Neuronal stem cell (in vitro differentiated cells): ENCODE measurements around the gene AMIGO3.
"Not testable (repeated sequence)": the region's sequence is repeated elsewhere in the genome, so short reads cannot be mapped to it uniquely, and the experiment has no call there.

Experiments used
- DNase-seq: peaks from one replicate; pipeline ENCODE4 v3.0.0-alpha.2; 2013; ENCODE audit warnings: low spot score
- H2AFZ ChIP-seq: one replicate; pipeline ENCODE4 v1.6.1; 2013; ENCODE audit warnings: mild to moderate bottlenecking, low read length, inconsistent platforms
- H2AK5ac ChIP-seq: 2 replicates; pipeline ENCODE4 v1.6.1; 2013; ENCODE audit warnings: low read depth, mild to moderate bottlenecking, inconsistent platforms, low read length, moderate library complexity, mixed read lengths
- H2BK120ac ChIP-seq: 2 replicates; pipeline ENCODE4 v1.6.1; 2013; ENCODE audit warnings: low read depth, mild to moderate bottlenecking, inconsistent platforms, low read length, moderate library complexity, mixed read lengths
- H2BK12ac ChIP-seq: one replicate; pipeline ENCODE4 v1.6.1; 2013; ENCODE audit warnings: low read length, inconsistent platforms
- H2BK15ac ChIP-seq: 2 replicates; pipeline ENCODE4 v1.6.1; 2013; ENCODE audit warnings: mild to moderate bottlenecking, low read length, inconsistent platforms, mixed read lengths
- H2BK5ac ChIP-seq: one replicate; pipeline ENCODE4 v1.6.1; 2013; ENCODE audit warnings: inconsistent platforms, mild to moderate bottlenecking, low read length, moderate library complexity
- H3K14ac ChIP-seq: one replicate; pipeline ENCODE4 v1.6.1; 2013; ENCODE audit warnings: low read length, inconsistent platforms
- H3K18ac ChIP-seq: 2 replicates; pipeline ENCODE4 v1.6.1; 2013; ENCODE audit warnings: low read length, inconsistent platforms
- H3K23ac ChIP-seq: 2 replicates; pipeline ENCODE4 v1.6.1; 2013; ENCODE audit warnings: low read depth, mild to moderate bottlenecking, mixed read lengths, low read length, inconsistent platforms; ENCODE audit not compliant: poor library complexity
- H3K27ac ChIP-seq: replicated peaks from 3 replicates; pipeline ENCODE4 v1.5.1; 2013; ENCODE audit warnings: low read length, inconsistent platforms
- H3K27me3 ChIP-seq, 3 experiments: 2 replicates each; pipeline ENCODE4 v1.6.1; 2013; ENCODE audit warnings: low read length in 3 of 3, mild to moderate bottlenecking in 2 of 3, inconsistent platforms in 1 of 3, low read depth in 1 of 3, mixed read lengths in 1 of 3, moderate library complexity in 1 of 3; ENCODE audit not compliant: control insufficient read depth in 3 of 3, insufficient read depth in 3 of 3
- H3K36me3 ChIP-seq, 2 donors: replicated peaks in 1 of 2; 2 replicates each; pipeline ENCODE4 v1.6.1; 2013; ENCODE audit warnings: low read length in 2 of 2; ENCODE audit not compliant: control insufficient read depth in 2 of 2, insufficient read depth in 2 of 2
- H3K4ac ChIP-seq: 2 replicates; pipeline ENCODE4 v1.6.1; 2013; ENCODE audit warnings: inconsistent platforms, mild to moderate bottlenecking, low read length, moderate library complexity
- H3K4me1 ChIP-seq, 2 donors: 1 replicate in 1 of 2; 2 replicates in 1 of 2; pipeline ENCODE4 v1.6.1; 2013; ENCODE audit warnings: low read length in 2 of 2, low read depth in 1 of 2; ENCODE audit not compliant: control insufficient read depth in 2 of 2, insufficient read depth in 1 of 2
- H3K4me2 ChIP-seq: one replicate; pipeline ENCODE4 v1.6.1; 2013; ENCODE audit warnings: mild to moderate bottlenecking, low read length, inconsistent platforms; ENCODE audit not compliant: insufficient read depth, poor library complexity, severe bottlenecking
- H3K4me3 ChIP-seq, 2 donors: 2 replicates each; pipeline ENCODE4 v1.5.1; 2013; ENCODE audit warnings: low read length in 2 of 2, mild to moderate bottlenecking in 2 of 2, inconsistent platforms in 1 of 2, moderate library complexity in 1 of 2
- H3K79me1 ChIP-seq: one replicate; pipeline ENCODE4 v1.6.1; 2013; ENCODE audit warnings: low read depth, mild to moderate bottlenecking, inconsistent platforms, low read length, moderate library complexity
- H3K9ac ChIP-seq: one replicate; pipeline ENCODE4 v1.6.1; 2013; ENCODE audit warnings: mild to moderate bottlenecking, low read depth, low read length, inconsistent platforms; ENCODE audit not compliant: poor library complexity
- H3K9me3 ChIP-seq, 2 donors: replicated peaks in 1 of 2; 2 replicates each; pipeline versions ENCODE3 to v1.6.1; 2013; ENCODE audit warnings: low read length in 2 of 2, mild to moderate bottlenecking in 2 of 2, inconsistent platforms in 1 of 2, low read depth in 1 of 2, mixed read lengths in 1 of 2, moderate library complexity in 1 of 2; ENCODE audit not compliant: control insufficient read depth in 2 of 2, insufficient read depth in 1 of 2
- H4K8ac ChIP-seq: one replicate; pipeline ENCODE4 v1.6.1; 2013; ENCODE audit warnings: low read depth, mild to moderate bottlenecking, inconsistent platforms, low read length, moderate library complexity
- H4K91ac ChIP-seq: one replicate; pipeline ENCODE4 v1.6.1; 2013; ENCODE audit warnings: low read length, low read depth, mild to moderate bottlenecking, inconsistent platforms; ENCODE audit not compliant: poor library complexity
- whole genome bisulfite sequencing, 2 donors: extraction: QIAGEN DNeasy Blood & Tissue Kit; methylation state at CpG; one replicate each; pipeline ENCODE4 v1.1.7; 2013; ENCODE audit warnings: missing lambda C conversion rate in 2 of 2, mixed read lengths in 1 of 2; ENCODE audit not compliant: insufficient read length in 2 of 2, insufficient replicate concordance in 1 of 2; ENCODE audit errors: extremely low coverage in 2 of 2; 5-methylcytosine and 5-hydroxymethylcytosine counted together

Gene AMIGO3

DNA sequence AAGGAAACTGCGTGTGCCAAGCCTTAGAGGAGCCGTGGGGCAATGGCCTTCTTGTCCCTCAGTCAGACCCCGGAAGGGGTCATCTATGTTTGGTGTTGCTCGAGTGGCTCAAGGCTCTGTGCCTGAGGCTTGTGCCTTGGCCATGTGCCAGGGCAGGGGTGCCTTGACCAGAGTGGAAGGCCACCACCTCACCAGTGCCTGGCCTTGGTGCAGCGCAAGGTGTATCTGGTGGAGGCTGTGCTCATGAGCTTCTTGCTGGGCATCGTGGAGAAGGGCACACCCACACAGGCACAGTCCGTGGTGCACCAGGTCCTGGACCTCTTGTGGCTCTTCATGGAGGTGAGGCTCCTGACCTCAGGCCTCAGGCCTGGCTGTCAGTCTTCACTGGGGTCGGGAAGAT lies 19.5 kb downstream of the AMIGO3 start:
- no CpG with 5 or more reads among the region's 8 CpGs for WGBS, 2 donors
- H3K79me1 ChIP-seq: peaks cover 2% of the 10 kb centered on the region

GRCh38 chr3:49699281-49699979 lies 20.1 kb downstream of the AMIGO3 start:
- H3K9ac ChIP-seq: peak overlapping the region; percentile 21
- no peak overlapping the region for H4K91ac ChIP-seq
- peaks cover 2% of the 10 kb centered on the region for H3K79me1 ChIP-seq
- peaks cover 14 to 33% of the 10 kb centered on the region in 2 donors for H3K36me3 ChIP-seq
- H3K23ac ChIP-seq: no peak overlapping the region
- no peak overlapping the region for H3K14ac ChIP-seq
- WGBS, 2 donors: no CpG with 5 or more reads among the region's 16 CpGs
- no peak overlapping the region for H3K4me3 ChIP-seq
- no peaks in the 10 kb centered on the region for H3K9me3 ChIP-seq
- H4K8ac ChIP-seq: no peak overlapping the region
- no peak overlapping the region for H3K18ac ChIP-seq
- H2BK15ac ChIP-seq: no peak overlapping the region
- H2BK120ac ChIP-seq: no peak overlapping the region
- no peaks in the 10 kb centered on the region for H3K27me3 ChIP-seq
- no peak overlapping the region for H2BK12ac ChIP-seq
- no peak overlapping the region for H2BK5ac ChIP-seq
- H2AFZ ChIP-seq: no peak overlapping the region
- no peak overlapping the region for H2AK5ac ChIP-seq
- no peak for DNase-seq
- no peak overlapping the region for H3K27ac ChIP-seq
- no peak overlapping the region for H3K4ac ChIP-seq
- peaks cover 0 to 2% of the 10 kb centered on the region in 2 donors for H3K4me1 ChIP-seq
- H3K4me2 ChIP-seq: no peak overlapping the region

More for the DNA sequence above, 19.5 kb downstream of the AMIGO3 start:
- H3K4me3 ChIP-seq: no peak overlapping the region
- no peak overlapping the region for H2BK5ac ChIP-seq
- no peak overlapping the region for H3K4ac ChIP-seq
- no peak overlapping the region for H3K18ac ChIP-seq
- H4K8ac ChIP-seq: no peak overlapping the region
- H2BK120ac ChIP-seq: no peak overlapping the region
- H3K4me2 ChIP-seq: no peak overlapping the region
- H3K27ac ChIP-seq: no peak overlapping the region
- no peak for DNase-seq
- H3K9me3 ChIP-seq: no peaks in the 10 kb centered on the region
- no peak overlapping the region for H2BK12ac ChIP-seq
- no peaks in the 10 kb centered on the region for H3K27me3 ChIP-seq
- H3K36me3 ChIP-seq: peaks cover 14 to 37% of the 10 kb centered on the region in 2 donors
- no peak overlapping the region for H3K23ac ChIP-seq
- H3K14ac ChIP-seq: no peak overlapping the region
- H4K91ac ChIP-seq: no peak overlapping the region
- no peak overlapping the region for H2AK5ac ChIP-seq
- H3K4me1 ChIP-seq: peaks cover 0 to 2% of the 10 kb centered on the region in 2 donors
- H2AFZ ChIP-seq: no peak overlapping the region
- H3K9ac ChIP-seq: no peak overlapping the region
- H2BK15ac ChIP-seq: no peak overlapping the region

- not testable (repeated sequence) for H3K14ac ChIP-seq, H2AFZ ChIP-seq, H3K4me1 ChIP-seq, H3K79me1 ChIP-seq, H2BK12ac ChIP-seq, H4K91ac ChIP-seq, H3K27me3 ChIP-seq, DNase-seq, H2AK5ac ChIP-seq, H3K27ac ChIP-seq, H3K4ac ChIP-seq, H3K9me3 ChIP-seq, H3K36me3 ChIP-seq, H2BK5ac ChIP-seq, H3K18ac ChIP-seq, H3K23ac ChIP-seq, H3K4me2 ChIP-seq, H4K8ac ChIP-seq, H3K4me3 ChIP-seq, H3K9ac ChIP-seq, H2BK120ac ChIP-seq, H2BK15ac ChIP-seq
- no CpG with 5 or more reads among the region's 4 CpGs for WGBS, 2 donors
Observed at GRCh38 chr3:49695350-49696015, 24.0 kb downstream of the AMIGO3 start.

DNA sequence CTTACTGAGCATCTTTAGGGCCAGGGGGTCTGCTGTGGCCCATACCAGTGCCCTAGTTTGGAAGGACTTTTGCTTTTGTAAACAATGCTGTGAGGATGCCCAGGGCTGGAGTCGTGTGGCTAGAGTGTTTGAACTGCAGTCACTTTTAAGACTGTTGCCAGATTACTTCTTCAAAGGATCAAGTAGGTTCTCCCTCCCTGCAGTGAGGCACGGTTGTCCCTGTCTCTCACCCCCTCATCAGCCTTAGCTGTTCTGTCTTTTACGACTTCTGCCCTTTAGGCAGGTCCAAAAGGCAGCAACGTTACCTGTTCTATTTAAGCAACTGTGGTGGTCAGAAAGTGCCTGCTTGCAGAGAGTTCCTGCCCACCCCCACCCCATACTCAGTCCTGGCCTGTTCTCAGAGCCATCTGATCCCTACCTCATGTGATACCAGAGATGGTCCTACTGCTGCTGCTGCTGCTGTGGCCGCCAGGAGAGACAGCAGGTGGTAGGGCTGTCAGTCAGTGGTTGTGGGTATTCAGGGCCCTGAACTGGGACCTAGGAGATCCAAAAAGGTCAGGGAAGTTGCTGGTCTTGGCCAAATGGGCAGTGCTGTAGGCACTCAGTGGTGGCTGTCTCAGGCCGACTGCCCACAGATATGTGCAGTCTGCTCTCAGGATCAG lies 24.9 kb downstream of the AMIGO3 start:
- DNase-seq, H2BK12ac ChIP-seq, H2BK5ac ChIP-seq, H3K14ac ChIP-seq, H3K4ac ChIP-seq, H3K27me3 ChIP-seq, H4K8ac ChIP-seq, H3K27ac ChIP-seq, H3K4me2 ChIP-seq, H2AFZ ChIP-seq, H3K4me1 ChIP-seq, H4K91ac ChIP-seq, H3K79me1 ChIP-seq, H3K4me3 ChIP-seq, H2BK15ac ChIP-seq, H2BK120ac ChIP-seq, H3K9me3 ChIP-seq, H2AK5ac ChIP-seq, H3K23ac ChIP-seq, H3K36me3 ChIP-seq, H3K18ac ChIP-seq, H3K9ac ChIP-seq: not testable (repeated sequence)
- WGBS, 2 donors: no CpG with 5 or more reads among the region's 6 CpGs
